ENCODE results near the gene KDM4C. TPM values are rescaled to one million over a fixed set of nuclear protein-coding genes. Genes with fewer than 3 reads are reported as not detected.

The KDM4C gene
- total and polyA plus RNA-seq, 2 of the 8 experiments (the other 6 are each of a cell fraction or from before 2014, with no cell fraction given) = 13.0 to 26.1 TPM

GRCh38 chr9:7119612-7120011, 361.8 kb downstream of the KDM4C start:
- H2BK15ac ChIP-seq (ENCODE audit: low read length) = no peak overlapping the region
- POLR2A ChIA-PET (ENCODE audit: partially characterized antibody) = no interaction called here
- H3K23ac ChIP-seq (ENCODE audit: insufficient read length) = no peak overlapping the region
- no peaks in the 10 kb centered on the region for H3K9me3 ChIP-seq (ENCODE audit: insufficient read depth in 2 of 2, low read depth in 1 of 2, low read length in 1 of 2)
- no peaks in the 10 kb centered on the region for H3K79me2 ChIP-seq (ENCODE audit: control insufficient read depth in 1 of 2, insufficient read depth in 2 of 2, low read length in 2 of 2)
- no peak overlapping the region for H3K4ac ChIP-seq (replicated peaks; ENCODE audit: insufficient read length, low read depth, low read length)
- FAIRE-seq (no peak), DNase-seq (ENCODE audit: low read depth in 1 of 2, low spot score in 2 of 2) (no peak)
- CTCF ChIA-PET (ENCODE audit: partially characterized antibody) = interaction anchor here (0.6 to 0.8 kb wide), 2 partner anchors 50 to 207 kb away, joined by 3 read pairs; no protein-coding TSS in a partner anchor
- H3K9ac ChIP-seq (replicated peaks in 1 of 4; ENCODE audit: extremely low read depth in 1 of 4, low read depth in 3 of 4, low read length in 3 of 4) = no peak overlapping the region
- no peak overlapping the region for H3K18ac ChIP-seq (ENCODE audit: extremely low read depth, low read length)
- peaks cover 0 to 3% (median 0%) of the 10 kb centered on the region in 4 experiments; a peak in 1 of 7 replicates for H3K4me1 ChIP-seq (replicated peaks in 1 of 4; ENCODE audit: control insufficient read depth in 3 of 4, insufficient read depth in 4 of 4, low read length in 3 of 4)
- H4K5ac ChIP-seq (ENCODE audit: insufficient read length, low read depth, low read length) = no peak overlapping the region
- no peak overlapping the region for H4K91ac ChIP-seq (replicated peaks; ENCODE audit: insufficient read length, low read length)
- H2BK20ac ChIP-seq (ENCODE audit: low read length) = no peak overlapping the region
- H2AFZ ChIP-seq (ENCODE audit: low read length) = no peak overlapping the region
- no peak overlapping the region for H2AK5ac ChIP-seq (ENCODE audit: low read depth, low read length)
- H3K4me3 ChIP-seq (ENCODE audit: extremely low read depth in 1 of 4, insufficient read depth in 2 of 4, low read depth in 3 of 4, low read length in 4 of 4) = no peak overlapping the region
- H3K4me2 ChIP-seq (ENCODE audit: insufficient read depth in 1 of 2, low read depth in 2 of 2, low read length in 2 of 2) = no peak overlapping the region
- H3K23me2 ChIP-seq (ENCODE audit: low read depth, low read length) = no peaks in the 10 kb centered on the region
- H3K36me3 ChIP-seq (ENCODE audit: control insufficient read depth in 2 of 4, insufficient read depth in 4 of 4, low read length in 3 of 4) = no peaks in the 10 kb centered on the region
- H2BK12ac ChIP-seq (ENCODE audit: low read depth, low read length) = no peak overlapping the region
- H3K27ac ChIP-seq (ENCODE audit: low read depth, low read length) = no peak overlapping the region
- H3K27me3 ChIP-seq (replicated peaks in 1 of 4; ENCODE audit: control insufficient read depth in 3 of 4, extremely low read depth in 1 of 4, insufficient read depth in 3 of 4, low read length in 3 of 4) = no peaks in the 10 kb centered on the region
- H3K56ac ChIP-seq (replicated peaks; ENCODE audit: insufficient read length, low read depth, low read length) = no peak overlapping the region
- no peaks in the 10 kb centered on the region for H3K79me1 ChIP-seq (ENCODE audit: low read depth, low read length)
- H4K20me1 ChIP-seq (replicated peaks in 1 of 2; ENCODE audit: control insufficient read depth in 1 of 2, insufficient read depth in 2 of 2, low read length in 2 of 2) = peaks cover 0 to 2% of the 10 kb centered on the region in 2 experiments
- H2BK120ac ChIP-seq (replicated peaks; ENCODE audit: low read depth, low read length) = no peak overlapping the region
- H3K14ac ChIP-seq (ENCODE audit: insufficient read length) = no peak overlapping the region
- H2BK5ac ChIP-seq (ENCODE audit: low read depth, low read length) = no peak overlapping the region
- TF ChIP-seq RFX5 (IDR thresholded peaks at IDR 0.05; ENCODE audit: borderline replicate concordance, low read depth, low read length) (no peak), MAX (IDR thresholded peaks at IDR 0.05) (no peak), SIX5 (IDR thresholded peaks at IDR 0.05; ENCODE audit: low read depth, low read length) (no peak), ZNF274 (IDR thresholded peaks at IDR 0.05; ENCODE audit: borderline replicate concordance, extremely low read depth, low read length) (no peak), EGR1 (IDR thresholded peaks at IDR 0.05; ENCODE audit: borderline replicate concordance, low read depth, low read length) (no peak), EZH2 (IDR thresholded peaks at IDR 0.05; ENCODE audit: low read depth, low read length, severe bottlenecking) (no peak), CBX8 (IDR thresholded peaks at IDR 0.05; ENCODE audit: borderline replicate concordance, low read depth, low read length) (no peak), USF2 (IDR thresholded peaks at IDR 0.05; ENCODE audit: low read length) (no peak), SRF (IDR thresholded peaks at IDR 0.05; ENCODE audit: low read depth, low read length) (no peak), SAP30 (IDR thresholded peaks at IDR 0.05; ENCODE audit: insufficient read depth, insufficient replicate concordance, low read length) (no peak)
- H4K8ac ChIP-seq (ENCODE audit: extremely low read depth, insufficient read depth, low read length) = no peak overlapping the region

All from H1 (cell line).